Measurements from ENCODE around the gene SEZ6L. TPM values are rescaled to one million over a fixed set of nuclear protein-coding genes. Genes with fewer than 3 reads are reported as not detected.

The SEZ6L gene
- total RNA-seq, 4 donors from 2014 or later: 0.09 to 0.16 TPM; not detected in 2

DNA sequence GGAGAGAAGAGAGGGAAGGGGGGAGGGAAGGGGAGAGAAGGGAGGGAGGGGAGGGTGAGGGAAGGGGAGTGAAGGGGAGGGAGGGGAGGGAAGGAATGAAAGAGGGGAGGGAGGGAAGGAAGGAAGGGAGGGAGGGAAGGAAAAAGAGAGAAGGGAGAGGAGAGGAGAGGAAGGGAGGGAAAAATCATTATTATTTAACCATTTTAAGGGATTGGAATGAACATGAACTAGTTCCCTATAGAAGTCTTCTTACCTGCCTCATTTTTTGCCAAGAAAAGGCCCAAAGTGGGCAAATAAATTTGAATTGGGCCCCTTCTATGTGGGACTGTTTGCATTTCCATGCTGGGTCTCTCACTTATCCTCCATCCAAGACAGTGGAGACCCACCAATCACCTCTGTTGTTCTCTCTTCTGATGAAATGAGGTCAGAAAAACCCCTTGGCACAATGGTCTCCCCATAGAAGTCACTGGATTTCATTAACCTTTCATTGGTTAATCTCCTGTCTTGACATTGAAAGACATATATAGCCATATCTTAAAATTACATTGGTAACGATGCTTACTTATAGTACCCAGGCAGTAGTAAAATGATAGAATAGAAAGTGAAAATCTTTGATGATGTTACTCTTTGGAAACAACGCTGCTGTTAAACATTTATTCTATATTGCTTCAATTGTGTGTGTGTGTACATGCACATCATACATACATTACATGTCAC, 179.7 kb downstream of the SEZ6L start:
- TF ChIP-seq, protein P1, sequence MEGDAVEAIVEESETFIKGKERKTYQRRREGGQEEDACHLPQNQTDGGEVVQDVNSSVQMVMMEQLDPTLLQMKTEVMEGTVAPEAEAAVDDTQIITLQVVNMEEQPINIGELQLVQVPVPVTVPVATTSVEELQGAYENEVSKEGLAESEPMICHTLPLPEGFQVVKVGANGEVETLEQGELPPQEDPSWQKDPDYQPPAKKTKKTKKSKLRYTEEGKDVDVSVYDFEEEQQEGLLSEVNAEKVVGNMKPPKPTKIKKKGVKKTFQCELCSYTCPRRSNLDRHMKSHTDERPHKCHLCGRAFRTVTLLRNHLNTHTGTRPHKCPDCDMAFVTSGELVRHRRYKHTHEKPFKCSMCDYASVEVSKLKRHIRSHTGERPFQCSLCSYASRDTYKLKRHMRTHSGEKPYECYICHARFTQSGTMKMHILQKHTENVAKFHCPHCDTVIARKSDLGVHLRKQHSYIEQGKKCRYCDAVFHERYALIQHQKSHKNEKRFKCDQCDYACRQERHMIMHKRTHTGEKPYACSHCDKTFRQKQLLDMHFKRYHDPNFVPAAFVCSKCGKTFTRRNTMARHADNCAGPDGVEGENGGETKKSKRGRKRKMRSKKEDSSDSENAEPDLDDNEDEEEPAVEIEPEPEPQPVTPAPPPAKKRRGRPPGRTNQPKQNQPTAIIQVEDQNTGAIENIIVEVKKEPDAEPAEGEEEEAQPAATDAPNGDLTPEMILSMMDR (IDR thresholded peaks at IDR 0.05): no peak
- ATAC-seq (ENCODE audit: low FRiP score): no peak
- DNase-seq (ENCODE audit: low spot score): no peak

DNA sequence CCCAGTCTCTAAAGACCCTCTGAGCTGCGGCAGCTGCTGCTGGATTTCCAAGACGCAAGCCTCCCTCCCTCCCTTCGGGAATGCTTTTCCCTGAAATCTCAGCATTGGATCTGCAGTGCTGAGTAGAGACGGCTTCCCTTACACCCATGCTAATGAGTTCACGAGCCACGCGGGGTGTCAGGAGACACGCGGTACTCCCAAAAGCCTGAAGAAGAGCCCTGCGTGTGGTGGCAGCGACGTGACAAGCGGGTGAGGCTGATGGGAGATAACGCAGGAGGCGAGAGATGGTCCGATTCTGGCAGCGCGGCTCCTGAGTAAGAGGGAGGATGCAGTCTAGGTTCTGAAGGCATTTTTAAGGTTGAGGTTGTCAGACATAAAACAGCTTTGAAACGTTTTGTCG, 185.4 kb downstream of the SEZ6L start:
- TF ChIP-seq, protein P1 (IDR thresholded peaks at IDR 0.05): no peak
- ATAC-seq (ENCODE audit: low FRiP score): no peak
- DNase-seq (ENCODE audit: low spot score): no peak

DNA sequence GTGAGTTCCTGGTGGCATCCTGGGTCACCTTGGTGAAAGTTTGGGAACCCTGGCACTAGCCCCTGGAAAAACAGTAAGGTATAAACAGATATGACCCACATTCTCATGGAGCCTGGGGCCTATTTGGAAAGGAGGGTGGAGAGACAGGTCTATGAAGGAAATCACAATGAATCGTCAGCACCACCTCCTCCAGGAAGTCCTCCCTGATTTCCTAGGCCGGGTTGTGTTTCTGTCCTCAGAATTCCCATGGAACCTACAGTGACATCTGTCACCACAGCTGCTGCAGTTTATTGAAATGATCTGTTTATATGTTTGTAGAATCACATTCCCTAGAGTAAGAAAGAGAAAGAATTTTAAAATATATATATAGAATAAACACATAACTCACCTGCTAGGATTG, 188.0 kb downstream of the SEZ6L start:
- TF ChIP-seq, protein P1 (IDR thresholded peaks at IDR 0.05): no peak
- no peak for ATAC-seq (ENCODE audit: low FRiP score)
- no peak for DNase-seq (ENCODE audit: low spot score)

DNA sequence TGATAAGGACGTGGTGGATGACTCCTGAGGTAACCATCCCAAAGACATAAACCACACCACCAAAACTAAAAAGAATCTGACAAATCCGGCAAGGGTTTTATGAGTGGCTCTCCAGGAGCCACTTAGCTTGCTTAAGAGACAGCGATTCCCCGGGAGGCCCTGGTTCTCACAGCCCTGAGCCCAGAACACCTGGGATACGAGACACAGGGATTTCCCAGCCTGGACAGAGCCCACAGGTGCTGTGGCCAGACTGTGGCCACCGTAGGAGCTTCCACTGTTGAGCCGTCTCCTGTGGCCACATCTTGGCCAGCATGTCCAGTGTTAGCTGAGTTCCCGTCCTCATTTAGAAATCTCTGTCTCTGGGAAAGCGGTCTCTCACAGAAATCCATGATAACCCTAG, 188.6 kb downstream of the SEZ6L start:
- no peak for DNase-seq (ENCODE audit: low spot score)
- ATAC-seq (ENCODE audit: low FRiP score): no peak
- TF ChIP-seq, protein P1 (IDR thresholded peaks at IDR 0.05): no peak

DNA sequence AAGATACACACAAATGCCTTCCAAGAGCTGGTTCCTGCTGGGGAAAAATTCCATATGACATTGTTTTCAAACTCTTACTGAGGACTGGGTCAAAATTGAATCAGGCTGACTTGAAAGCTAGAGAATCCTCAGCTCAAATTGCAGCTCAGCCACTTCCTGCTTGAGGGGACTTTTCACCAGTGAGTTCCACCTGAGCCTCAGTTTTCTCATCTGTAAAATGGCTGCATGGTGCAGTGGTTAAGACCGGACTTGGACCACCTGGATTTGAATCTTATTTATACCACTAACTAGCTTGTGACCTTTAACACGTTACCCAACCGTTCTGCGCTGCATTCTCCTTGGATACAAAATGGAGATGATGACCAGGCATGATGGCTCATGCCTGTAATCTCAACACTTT, 189.9 kb downstream of the SEZ6L start:
- TF ChIP-seq, protein P1 (IDR thresholded peaks at IDR 0.05): no peak
- DNase-seq (ENCODE audit: low spot score): no peak
- ATAC-seq (ENCODE audit: low FRiP score): no peak

DNA sequence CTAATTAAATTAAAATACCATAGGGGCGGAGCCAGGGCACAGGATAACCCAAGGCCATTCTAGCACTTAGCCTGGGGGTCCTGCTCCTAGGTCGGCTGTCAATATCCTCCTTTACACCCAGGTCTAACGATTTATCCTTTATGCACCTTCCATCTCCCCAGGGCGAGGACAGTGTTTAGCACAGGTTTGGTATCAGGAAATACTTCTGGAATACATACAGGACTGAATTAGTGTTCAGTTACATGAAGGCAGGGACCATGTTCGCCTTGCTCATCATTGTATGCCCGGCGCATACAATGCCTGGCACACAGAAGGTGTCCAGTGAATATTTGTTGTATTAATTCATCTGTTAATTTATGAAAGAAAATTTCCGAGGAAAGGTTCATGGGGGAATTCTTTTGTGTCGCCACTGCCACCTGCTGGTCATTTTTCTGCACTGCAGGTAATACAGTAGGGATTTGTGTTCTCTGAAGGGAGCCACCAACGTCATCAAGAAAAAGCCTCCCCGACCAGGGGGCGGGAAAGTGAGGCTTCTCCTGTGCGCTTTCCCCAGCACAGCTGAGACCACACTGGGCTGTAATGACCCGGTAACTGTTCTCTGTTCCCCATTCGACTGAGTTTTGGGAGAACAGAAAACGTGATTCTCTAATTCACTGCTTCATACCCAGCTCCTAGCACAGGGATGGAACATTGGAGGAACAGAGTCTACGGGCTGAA, 191.1 kb downstream of the SEZ6L start:
- DNase-seq (ENCODE audit: low spot score) (peak; percentile 72), ATAC-seq (ENCODE audit: low FRiP score) (no peak)
- TF ChIP-seq, protein P1 (IDR thresholded peaks at IDR 0.05): no peak

DNA sequence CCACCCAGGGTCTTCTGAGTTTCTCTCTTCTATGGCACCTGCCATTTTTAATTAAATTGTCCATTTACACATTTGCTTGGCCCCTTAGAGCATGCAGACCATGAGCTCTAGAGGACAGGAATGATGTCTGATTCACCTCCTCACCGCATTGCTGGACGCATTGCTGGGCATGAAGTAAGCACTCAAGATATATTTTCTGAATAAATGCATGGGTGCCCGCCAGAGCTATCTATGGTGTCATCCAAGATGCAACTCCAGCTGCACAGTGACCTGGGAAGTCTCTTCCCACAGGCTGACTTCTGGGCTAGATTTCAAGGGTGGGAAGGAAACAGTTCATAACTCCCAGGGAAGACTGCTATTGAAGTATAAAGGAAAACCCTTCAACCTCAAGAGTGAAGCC, 193.2 kb downstream of the SEZ6L start:
- no peak for ATAC-seq (ENCODE audit: low FRiP score)
- TF ChIP-seq, protein P1 (IDR thresholded peaks at IDR 0.05): no peak

More for the DNA sequence above, 193.2 kb downstream of the SEZ6L start:
- no peak for DNase-seq (ENCODE audit: low spot score)

Measured in omental fat pad (tissue), 4 donors.